HG03342 (cell line): ENCODE measurements around the gene PROM2.

Experiments used
- ATAC-seq: cut with Tn5 transposase; IDR thresholded peaks from one replicate; pipeline ENCODE4 v1.9.1; 2021; ENCODE audit warnings: mild to moderate bottlenecking, moderate library complexity; ENCODE audit not compliant: unreplicated experiment

PROM2 gene

GRCh38 chr2:95319481-95320343 is 45.5 kb downstream of the PROM2 start:
- no peak for ATAC-seq

GRCh38 chr2:95320344-95320712 is 46.1 kb downstream of the PROM2 start:
- ATAC-seq, result no peak

- no peak for ATAC-seq
These were observed 46.9 kb downstream of the PROM2 start for GRCh38 chr2:95320986-95321767.

GRCh38 chr2:95323347-95324155 is 49.3 kb downstream of the PROM2 start:
- no peak for ATAC-seq

- ATAC-seq, result no peak
These were observed 50.8 kb downstream of the PROM2 start for GRCh38 chr2:95325026-95325425.

GRCh38 chr2:95325590-95326432 is 51.6 kb downstream of the PROM2 start:
- no peak for ATAC-seq

- no peak for ATAC-seq
These were observed 52.3 kb downstream of the PROM2 start for GRCh38 chr2:95326433-95327140.

- ATAC-seq, result no peak
These were observed 53.6 kb downstream of the PROM2 start for GRCh38 chr2:95327861-95328260.

- no peak for ATAC-seq
These were observed 54.3 kb downstream of the PROM2 start for GRCh38 chr2:95328358-95329125.

- ATAC-seq, result no peak
These were observed 55.2 kb downstream of the PROM2 start for GRCh38 chr2:95329401-95329800.

- ATAC-seq, result no peak
These were observed 55.9 kb downstream of the PROM2 start for GRCh38 chr2:95329891-95330793.

GRCh38 chr2:95330794-95331338 is 56.6 kb downstream of the PROM2 start:
- ATAC-seq, result no peak

- ATAC-seq, result no peak
These were observed 57.4 kb downstream of the PROM2 start for GRCh38 chr2:95331606-95332005.

GRCh38 chr2:95332036-95332435 is 57.8 kb downstream of the PROM2 start:
- ATAC-seq, result no peak

- ATAC-seq, result no peak
These were observed 58.8 kb downstream of the PROM2 start for GRCh38 chr2:95333056-95333455.

- no peak for ATAC-seq
These were observed 59.7 kb downstream of the PROM2 start for GRCh38 chr2:95333888-95334338.

GRCh38 chr2:95334916-95335641 is 60.8 kb downstream of the PROM2 start:
- ATAC-seq, result no peak
